Measurements from ENCODE around the gene RAP1GAP. TPM values are rescaled to one million over a fixed set of nuclear protein-coding genes. Genes with fewer than 3 reads are reported as not detected.

The RAP1GAP gene
- total RNA-seq, 1 experiment from 2014 or later, result not detected

DNA sequence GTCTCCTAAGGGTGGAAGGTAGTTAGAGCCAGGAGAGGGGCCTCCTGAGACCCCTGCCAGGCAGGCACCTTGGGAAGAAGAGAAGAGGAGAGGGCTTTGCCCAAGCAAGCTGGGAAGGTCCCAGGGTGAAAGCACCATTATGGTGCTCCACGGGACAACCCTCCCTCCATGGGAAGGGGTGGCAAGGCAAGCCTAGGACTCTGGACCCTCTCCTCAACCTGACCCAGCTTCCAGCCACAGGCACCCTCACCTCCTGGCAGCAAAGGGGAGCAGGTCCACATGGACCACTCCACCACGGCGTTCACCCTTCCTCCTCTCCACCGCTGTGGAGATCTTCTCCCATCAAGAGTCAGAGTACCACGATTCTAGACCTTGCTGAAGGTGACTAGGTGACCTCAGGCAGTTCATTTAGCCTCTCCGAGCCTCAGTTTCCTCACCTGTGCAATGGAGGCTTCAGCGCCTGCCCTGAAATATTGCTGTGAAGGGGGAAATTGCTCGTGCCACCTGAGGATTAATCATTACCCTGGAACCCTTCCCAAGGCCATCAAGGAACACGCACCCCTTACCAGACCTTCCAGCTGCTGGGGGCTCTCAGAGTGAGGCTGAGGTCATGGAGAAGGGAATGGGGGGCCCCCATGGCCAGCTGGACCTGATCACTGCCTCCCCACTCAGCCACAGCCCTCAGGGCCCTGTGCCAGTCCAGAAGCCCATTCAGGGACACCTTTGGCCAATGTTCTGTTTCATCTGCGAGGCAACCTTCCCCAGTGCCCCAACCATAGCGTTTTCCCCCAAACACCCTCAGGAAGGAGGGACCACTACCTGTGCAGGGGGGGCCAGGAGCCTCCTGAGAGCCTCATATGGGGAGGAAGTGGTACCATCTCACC lies 1.6 kb downstream of the RAP1GAP start:
- Histone ChIP-seq H3K27me3 (no peaks in the 10 kb centered on the region), H3K9me3 (no peaks in the 10 kb centered on the region), H3K36me3 (no peaks in the 10 kb centered on the region), H3K4me3 (no peak overlapping the region)
- no peak for DNase-seq

GRCh38 chr1:21666576-21667320 lies 2.4 kb downstream of the RAP1GAP start:
- Histone ChIP-seq H3K36me3 (no peaks in the 10 kb centered on the region), H3K27me3 (no peaks in the 10 kb centered on the region), H3K4me3 (no peak overlapping the region), H3K9me3 (no peaks in the 10 kb centered on the region)
- no peak for DNase-seq

- Histone ChIP-seq H3K9me3 (no peaks in the 10 kb centered on the region), H3K27me3 (no peaks in the 10 kb centered on the region), H3K4me3 (no peak overlapping the region), H3K36me3 (no peaks in the 10 kb centered on the region)
- DNase-seq, result peak; percentile 87
Observed at GRCh38 chr1:21665711-21666575, 3.2 kb downstream of the RAP1GAP start.

- Histone ChIP-seq H3K27me3 (peaks cover 4% of the 10 kb centered on the region), H3K9me3 (no peaks in the 10 kb centered on the region)
- DNase-seq, result no peak
Observed at GRCh38 chr1:21664806-21665588, 4.2 kb downstream of the RAP1GAP start.

DNA sequence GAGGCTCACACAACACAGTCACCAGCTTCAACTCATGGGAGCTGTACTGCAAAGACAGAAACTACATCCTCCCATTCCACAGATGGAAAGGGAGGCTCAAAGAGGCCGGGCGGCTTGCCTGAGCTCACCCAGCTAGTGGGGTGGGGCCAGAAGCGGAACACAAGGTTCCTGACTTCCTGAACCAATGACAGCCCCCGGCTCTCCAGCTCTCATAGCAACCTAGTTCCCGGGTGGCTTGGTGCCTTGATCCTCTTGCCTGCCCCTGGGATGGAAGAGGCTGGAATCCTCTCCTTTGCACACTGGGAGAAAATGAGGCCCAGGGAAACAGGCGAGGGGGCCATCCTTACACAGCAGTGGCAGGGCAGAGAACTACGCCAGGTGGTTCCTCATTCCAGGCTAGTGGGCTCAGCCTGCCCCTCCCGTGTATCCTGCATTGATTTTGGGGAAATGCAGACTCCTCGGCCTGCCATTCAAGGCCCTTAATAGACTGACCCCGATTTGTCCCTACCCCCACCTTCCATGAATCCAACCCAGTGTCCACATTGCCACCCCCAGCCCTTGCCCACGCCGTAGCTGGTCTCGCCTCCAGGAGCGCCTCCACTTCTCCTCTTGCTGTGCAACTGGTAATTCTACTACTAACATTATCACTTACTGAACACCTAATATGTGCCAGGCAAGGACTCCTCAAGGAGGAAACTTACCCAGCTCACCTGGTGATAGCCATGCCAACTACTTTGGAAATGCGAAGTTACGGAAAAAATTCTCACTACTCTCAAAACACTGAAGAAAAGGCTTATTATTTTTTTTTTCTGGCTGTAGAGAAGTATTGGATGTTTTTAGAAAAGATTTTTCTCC lies 5.0 kb downstream of the RAP1GAP start:
- Histone ChIP-seq H3K36me3 (no peaks in the 10 kb centered on the region), H3K27me3 (peaks cover 12% of the 10 kb centered on the region)
- DNase-seq, result no peak

More at GRCh38 chr1:21664806-21665588, 4.2 kb downstream of the RAP1GAP start:
- Histone ChIP-seq H3K36me3 (no peaks in the 10 kb centered on the region), H3K4me3 (no peak overlapping the region)

DNA sequence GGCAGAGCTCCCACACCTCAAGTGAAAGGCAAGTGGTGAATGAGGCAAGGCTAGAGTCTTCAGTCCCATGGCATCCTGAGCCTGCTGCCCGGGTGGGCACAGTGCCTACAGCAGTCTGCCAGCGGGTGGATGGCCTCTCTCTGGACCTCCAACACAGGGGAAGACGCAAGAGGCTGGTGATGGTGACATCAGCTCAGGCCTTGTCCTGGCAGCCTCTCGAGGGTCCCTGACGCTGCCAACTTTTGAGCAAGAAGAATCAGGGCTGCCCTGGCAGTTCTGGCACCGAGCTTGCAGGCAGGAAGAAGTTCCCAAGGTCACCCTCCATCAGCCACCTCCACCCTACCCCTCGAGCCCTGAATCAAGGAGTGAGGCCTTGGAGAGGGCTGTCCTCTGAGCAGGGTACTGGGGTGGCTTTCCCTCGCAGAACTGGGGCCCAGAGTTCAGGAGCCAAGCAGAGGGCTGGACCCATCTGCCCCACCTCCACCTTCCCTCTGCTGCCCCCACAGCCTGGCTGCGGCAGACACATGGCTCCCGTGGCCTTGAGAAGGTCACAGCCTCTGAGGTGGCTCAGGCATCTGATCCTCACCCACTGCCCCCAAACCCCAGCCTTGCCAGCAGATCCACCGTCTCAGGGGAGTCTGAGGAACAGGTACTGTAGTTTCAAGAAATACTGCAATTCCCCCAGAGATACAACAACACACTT lies 5.8 kb downstream of the RAP1GAP start:
- Histone ChIP-seq H3K9me3 (no peaks in the 10 kb centered on the region), H3K36me3 (no peaks in the 10 kb centered on the region), H3K27me3 (peaks cover 12% of the 10 kb centered on the region), H3K4me3 (no peak overlapping the region)
- DNase-seq, result no peak

More for the DNA sequence above, 5.0 kb downstream of the RAP1GAP start:
- Histone ChIP-seq H3K4me3 (no peak overlapping the region), H3K9me3 (no peaks in the 10 kb centered on the region)

DNA sequence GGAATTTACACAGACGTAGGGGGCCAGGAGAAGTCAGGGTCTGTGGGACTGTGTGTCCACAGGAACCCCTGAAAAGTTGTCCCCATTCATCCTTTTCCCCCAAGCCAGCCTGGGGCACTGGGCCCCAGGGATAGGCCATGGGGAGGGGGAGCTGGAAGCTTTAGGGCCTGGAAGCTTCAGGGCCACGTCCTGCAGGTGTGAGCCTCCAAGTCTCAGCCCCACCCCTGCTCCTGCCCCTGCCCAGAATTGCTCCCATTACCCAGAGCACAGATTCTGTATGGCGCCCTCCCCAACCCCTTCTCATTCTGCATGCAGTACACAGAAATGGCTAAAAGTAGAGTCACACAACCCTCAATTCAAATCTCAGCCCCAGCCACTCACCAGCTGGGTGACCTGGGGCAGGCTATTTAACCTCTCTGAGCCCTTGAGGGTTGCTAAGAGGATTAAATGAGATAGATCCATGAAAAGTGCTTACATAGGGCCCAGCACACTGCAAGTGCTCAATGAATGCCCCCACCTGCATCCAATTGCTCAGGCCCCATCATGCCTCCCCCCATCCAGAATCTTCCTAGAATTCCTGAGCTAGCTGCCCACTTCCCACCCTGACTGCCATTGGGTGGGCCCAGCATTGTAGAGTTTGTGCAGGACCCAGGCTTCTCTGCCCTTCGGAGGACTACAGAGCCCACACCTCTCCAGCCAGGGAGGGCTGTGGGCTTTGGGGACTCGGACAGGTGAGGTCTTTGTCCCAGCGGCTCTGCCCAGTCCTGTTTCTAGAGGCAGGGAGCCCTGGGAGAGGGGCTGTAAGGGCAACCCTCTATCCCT lies 6.5 kb downstream of the RAP1GAP start:
- H3K9me3 ChIP-seq, result no peaks in the 10 kb centered on the region
- H3K36me3 ChIP-seq, result no peaks in the 10 kb centered on the region
- no peak overlapping the region for H3K4me3 ChIP-seq
- no peak for DNase-seq
- peaks cover 12% of the 10 kb centered on the region for H3K27me3 ChIP-seq

GRCh38 chr1:21661886-21662285 lies 7.3 kb downstream of the RAP1GAP start:
- Histone ChIP-seq H3K9me3 (no peaks in the 10 kb centered on the region), H3K4me3 (no peak overlapping the region), H3K27me3 (peaks cover 12% of the 10 kb centered on the region), H3K36me3 (no peaks in the 10 kb centered on the region)
- no peak for DNase-seq

DNA sequence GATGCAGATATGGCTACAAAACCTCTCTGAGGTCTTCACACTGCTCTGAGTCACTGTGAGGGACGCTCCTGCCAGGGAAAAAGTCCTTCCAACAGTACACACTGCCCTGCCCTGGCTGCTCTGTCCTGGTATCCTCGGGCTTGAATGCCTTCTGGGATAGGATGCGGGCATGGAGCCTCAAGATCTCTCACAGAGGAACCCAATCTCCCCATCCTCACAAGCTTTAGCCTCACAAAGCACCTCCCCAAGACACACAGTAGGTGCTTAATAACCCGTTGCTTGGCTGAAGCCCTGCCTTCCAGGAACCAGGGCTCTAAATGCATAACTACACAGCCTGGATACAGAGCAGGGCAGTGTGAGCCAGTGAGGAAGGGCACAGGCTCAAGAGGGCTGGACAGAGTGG lies 9.2 kb downstream of the RAP1GAP start:
- Histone ChIP-seq H3K4me3 (no peak overlapping the region), H3K27me3 (peaks cover 12% of the 10 kb centered on the region), H3K9me3 (no peaks in the 10 kb centered on the region), H3K36me3 (no peaks in the 10 kb centered on the region)
- no peak for DNase-seq

- H3K4me3 ChIP-seq, result no peak overlapping the region
- peaks cover 12% of the 10 kb centered on the region for H3K27me3 ChIP-seq
- no peaks in the 10 kb centered on the region for H3K9me3 ChIP-seq
- DNase-seq, result peak; percentile 58
- no peaks in the 10 kb centered on the region for H3K36me3 ChIP-seq
Observed at GRCh38 chr1:21659099-21659923, 9.8 kb downstream of the RAP1GAP start.

DNA sequence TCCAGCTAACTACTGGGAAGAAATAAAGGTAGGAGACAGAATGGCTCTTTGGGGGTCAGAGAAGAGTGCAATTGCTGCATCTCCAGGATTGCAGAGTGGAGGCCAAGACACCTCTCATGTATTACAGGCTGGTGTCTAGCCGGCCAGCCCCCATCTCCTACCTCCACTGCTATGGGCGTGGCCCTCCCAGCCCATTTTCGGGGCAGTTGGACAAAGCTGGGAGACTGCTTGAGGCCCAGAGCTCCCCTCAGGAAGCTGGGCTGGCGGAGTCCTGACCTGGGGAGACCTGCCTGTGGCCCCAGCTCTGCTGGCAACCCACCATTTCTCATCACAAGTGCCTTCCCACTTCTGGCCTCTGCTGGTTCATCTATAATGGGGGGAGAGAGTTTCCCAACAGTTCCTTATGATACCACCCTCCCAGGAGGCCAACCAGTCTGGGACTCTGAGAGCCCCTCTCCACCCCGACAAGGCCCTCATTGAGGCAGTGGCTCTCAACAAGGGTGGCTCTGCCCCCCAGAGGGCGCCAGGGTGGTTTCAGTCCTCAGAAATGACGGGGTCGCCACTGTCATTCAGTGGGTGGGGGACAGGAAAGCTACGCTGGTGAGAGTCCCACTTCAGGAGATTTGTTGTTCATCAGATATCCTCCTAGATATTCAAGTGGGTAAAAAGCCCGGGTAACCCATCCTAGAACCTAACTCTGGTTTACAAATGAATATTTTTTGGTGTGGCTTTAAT lies 11.5 kb downstream of the RAP1GAP start:
- H3K36me3 ChIP-seq, result no peaks in the 10 kb centered on the region
- H3K9me3 ChIP-seq, result no peaks in the 10 kb centered on the region
- no peak overlapping the region for H3K4me3 ChIP-seq
- H3K27me3 ChIP-seq, result peaks cover 12% of the 10 kb centered on the region
- no peak for DNase-seq

DNA sequence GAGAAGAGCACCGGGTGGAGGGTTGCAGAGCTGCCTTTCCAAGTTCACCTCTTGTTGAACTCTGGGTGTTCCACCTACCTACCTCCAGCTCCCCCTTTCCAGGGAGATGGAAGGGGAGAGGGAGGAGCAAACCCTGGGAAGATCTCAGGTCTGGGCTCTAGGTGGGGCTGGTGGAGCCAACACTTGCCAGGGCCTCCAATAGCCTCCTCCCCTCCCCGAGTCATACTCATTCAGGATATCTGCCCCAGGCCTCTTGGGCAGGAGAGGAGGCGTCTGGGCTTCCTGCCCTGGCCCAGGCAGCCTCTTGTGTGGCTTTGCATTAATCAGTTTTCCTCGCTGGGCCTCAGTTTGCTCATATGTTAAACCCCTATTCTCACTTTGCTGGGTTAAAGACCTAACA lies 13.4 kb downstream of the RAP1GAP start:
- peak; percentile 52 for DNase-seq
- no peak overlapping the region for H3K4me3 ChIP-seq

GRCh38 chr1:21655259-21655658 lies 13.9 kb downstream of the RAP1GAP start:
- no peak overlapping the region for H3K4me3 ChIP-seq
- H3K27me3 ChIP-seq, result peaks cover 10% of the 10 kb centered on the region
- no peak for DNase-seq
- H3K9me3 ChIP-seq, result no peaks in the 10 kb centered on the region
- no peaks in the 10 kb centered on the region for H3K36me3 ChIP-seq

More for the DNA sequence above, 13.4 kb downstream of the RAP1GAP start:
- peaks cover 12% of the 10 kb centered on the region for H3K27me3 ChIP-seq
- no peaks in the 10 kb centered on the region for H3K9me3 ChIP-seq
- no peaks in the 10 kb centered on the region for H3K36me3 ChIP-seq

Measured in MG63 (cell line).